22Rv1 (cell line): ENCODE measurements around the gene HPSE2.

ENCODE experiments used
- H3K27ac ChIP-seq: fragments of 450-650 bp; 2 replicates; pipeline ENCODE4 v1.5.1; 2017
- CTCF ChIP-seq: fragments of 450-650 bp; IDR thresholded peaks from 2 replicates; pipeline ENCODE4 v1.5.1; 2017; ENCODE audit warnings: mild to moderate bottlenecking
- ZFX ChIP-seq: fragments of 450-650 bp; IDR thresholded peaks from 2 replicates; pipeline ENCODE4 v1.6.1; 2017; ENCODE audit warnings: antibody characterized with exemption, borderline replicate concordance

The HPSE2 gene

DNA sequence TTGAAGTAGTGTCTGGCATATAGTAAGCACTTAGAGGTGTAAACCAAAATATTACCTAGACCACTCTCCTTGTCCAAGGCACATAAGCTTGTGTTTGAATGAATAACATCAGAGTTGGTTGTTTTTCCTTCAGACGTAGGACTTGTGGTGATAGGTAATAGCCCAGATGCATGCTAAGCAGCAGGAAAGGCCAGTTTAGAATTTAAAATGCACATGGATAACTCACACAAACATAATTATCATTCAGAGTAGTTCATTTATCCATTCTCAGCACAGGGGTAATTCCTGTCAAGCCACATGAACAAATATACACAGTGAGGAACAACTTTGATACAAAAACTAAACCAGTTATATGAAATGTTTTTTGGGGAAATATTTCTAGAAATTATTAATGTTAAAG lies 607.9 kb downstream of the HPSE2 start:
- H3K27ac ChIP-seq = no peak overlapping the region
- TF ChIP-seq ZFX = no peak
- TF ChIP-seq CTCF = no peak

- no peak overlapping the region for H3K27ac ChIP-seq
- TF ChIP-seq ZFX (no peak), CTCF (no peak)
These were observed 610.7 kb downstream of the HPSE2 start for GRCh38 chr10:98624963-98625362.

DNA sequence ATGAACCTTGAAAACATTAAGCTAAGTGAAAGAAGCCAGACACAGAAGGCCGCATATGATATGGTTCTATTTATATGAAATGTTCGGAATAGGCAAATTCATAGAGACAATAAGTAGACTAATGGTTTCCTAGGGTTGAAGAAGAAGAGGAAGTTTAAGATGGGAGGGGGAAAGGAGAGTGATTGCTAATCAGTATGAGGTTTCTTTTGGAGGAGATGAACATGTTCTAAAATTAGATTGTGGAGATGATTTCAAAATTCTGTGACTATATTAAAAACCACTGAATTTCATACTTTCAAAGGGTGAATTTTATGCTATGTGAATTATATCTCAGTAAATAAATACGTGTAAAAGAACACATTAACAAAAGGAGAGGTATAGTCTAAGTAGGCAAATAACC lies 612.5 kb downstream of the HPSE2 start:
- no peak for TF ChIP-seq ZFX
- TF ChIP-seq CTCF = no peak
- no peak overlapping the region for H3K27ac ChIP-seq

DNA sequence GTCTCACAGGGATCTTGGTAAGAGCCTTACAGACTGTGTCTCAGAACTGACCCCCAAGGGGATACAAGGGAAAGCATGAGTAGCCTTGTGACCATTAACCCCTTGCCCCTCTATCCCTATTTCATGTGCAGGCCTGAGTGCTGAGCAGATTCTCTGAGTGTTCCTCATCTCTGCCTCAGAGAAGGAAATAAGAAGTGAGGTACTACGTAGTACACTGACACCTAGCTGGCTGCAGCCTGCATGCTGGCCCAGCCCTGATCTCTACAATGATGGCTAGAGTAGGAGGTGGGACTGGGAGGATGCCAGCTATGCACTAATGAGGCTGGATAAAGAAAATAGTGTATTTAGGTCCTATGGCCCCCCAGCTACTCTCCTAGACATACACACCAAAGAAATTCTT lies 614.0 kb downstream of the HPSE2 start:
- H3K27ac ChIP-seq = no peak overlapping the region

GRCh38 chr10:98620503-98620902 lies 615.1 kb downstream of the HPSE2 start:
- no peak overlapping the region for H3K27ac ChIP-seq
- no peak for TF ChIP-seq CTCF
- TF ChIP-seq ZFX = no peak

More for the DNA sequence above, 614.0 kb downstream of the HPSE2 start:
- TF ChIP-seq CTCF = no peak

- H3K27ac ChIP-seq = no peak overlapping the region
- no peak for TF ChIP-seq ZFX
- no peak for TF ChIP-seq CTCF
These were observed 616.2 kb downstream of the HPSE2 start for GRCh38 chr10:98619446-98619845.

- TF ChIP-seq ZFX = no peak
- TF ChIP-seq CTCF = no peak
- H3K27ac ChIP-seq = no peak overlapping the region
These were observed 617.6 kb downstream of the HPSE2 start for GRCh38 chr10:98617906-98618520.
